ENCODE results near the gene IL22. TPM values are rescaled to one million over a fixed set of nuclear protein-coding genes. Genes with fewer than 3 reads are reported as not detected.
A peak's percentile ranks its signal among the peaks of the same experiment; 100 is the strongest.

Gene IL22
- total and polyA plus RNA-seq, 8 donors, result 0.15 TPM; not detected in 7

GRCh38 chr12:68292151-68292943, 38.9 kb upstream of the IL22 start:
- WGBS, 5 donors, result 81 to 90% (median 87%) methylated on average over 9 of the region's 9 CpGs
- intact Hi-C loops (cut with DNase I; ENCODE audit: low total_unique reads), result no loop called here
- peaks cover 0 to 13% (median 8%) of the 10 kb centered on the region in 4 donors for H3K36me3 ChIP-seq
- H3K27ac ChIP-seq, result no peak overlapping the region
- DNase-seq, result peak in 1 of 2 donors; percentile 12
- TF ChIP-seq EP300 (IDR thresholded peaks at IDR 0.05) (no peak), CTCF (IDR thresholded peaks at IDR 0.05) (no peak), POLR2A (IDR thresholded peaks at IDR 0.05) (no peak), POLR2AphosphoS5 (IDR thresholded peaks at IDR 0.05) (no peak)
- H3K4me1 ChIP-seq, result peaks cover 0 to 9% (median 3%) of the 10 kb centered on the region in 4 donors
- H3K4me3 ChIP-seq, result no peak overlapping the region
- no peaks in the 10 kb centered on the region for H3K9me3 ChIP-seq
- no peaks in the 10 kb centered on the region for H3K27me3 ChIP-seq

DNA sequence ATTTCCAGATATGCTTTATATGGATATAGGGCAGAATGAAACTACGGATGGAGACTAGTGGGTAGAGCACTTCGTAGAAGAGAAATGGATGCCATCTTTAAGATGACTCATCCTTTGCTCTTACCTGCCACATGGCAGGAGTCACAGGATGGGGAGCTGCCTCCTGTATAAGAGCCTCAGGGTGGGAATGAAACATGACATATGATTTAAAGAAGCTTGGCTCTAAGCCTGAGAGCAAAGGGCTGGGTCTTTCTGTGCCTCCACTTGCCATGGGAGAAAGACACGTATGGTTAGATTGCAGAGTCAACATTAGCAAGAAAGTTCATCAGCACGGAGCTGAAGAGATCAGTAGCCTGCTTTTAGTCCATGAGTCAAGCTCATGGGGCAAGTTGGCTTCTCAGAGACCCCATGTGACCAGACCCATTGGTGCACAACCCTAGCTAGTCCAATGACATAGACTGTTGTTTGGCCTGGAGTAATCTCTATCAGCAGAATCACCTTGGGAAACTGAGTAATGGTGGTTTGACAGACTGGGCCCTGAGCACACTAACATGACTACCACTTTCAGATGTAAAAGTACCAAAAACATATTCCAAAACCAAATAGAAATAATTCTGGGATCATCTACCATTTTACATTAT, 38.1 kb upstream of the IL22 start:
- H3K27me3 ChIP-seq, result no peaks in the 10 kb centered on the region
- 85 to 94% (median 91%) methylated on average over 4 of the region's 4 CpGs for WGBS, 5 donors
- peaks cover 0 to 12% (median 7%) of the 10 kb centered on the region in 4 donors for H3K36me3 ChIP-seq
- no peaks in the 10 kb centered on the region for H3K9me3 ChIP-seq
- TF ChIP-seq POLR2A (IDR thresholded peaks at IDR 0.05) (no peak), EP300 (IDR thresholded peaks at IDR 0.05) (no peak), CTCF (IDR thresholded peaks at IDR 0.05) (no peak), POLR2AphosphoS5 (IDR thresholded peaks at IDR 0.05) (no peak)
- H3K4me1 ChIP-seq, result peaks cover 0 to 9% (median 3%) of the 10 kb centered on the region in 4 donors
- H3K27ac ChIP-seq, result no peak overlapping the region
- no peak overlapping the region for H3K4me3 ChIP-seq
- no peak for DNase-seq
- intact Hi-C loops (cut with DNase I; ENCODE audit: low total_unique reads), result no loop called here

- WGBS, 5 donors, result 58 to 70% (median 64%) methylated on average over 6 of the region's 6 CpGs
- no peak for DNase-seq
- no peaks in the 10 kb centered on the region for H3K9me3 ChIP-seq
- intact Hi-C loops (cut with DNase I; ENCODE audit: low total_unique reads), result no loop called here
- TF ChIP-seq POLR2AphosphoS5 (IDR thresholded peaks at IDR 0.05) (no peak), CTCF (IDR thresholded peaks at IDR 0.05) (no peak), EP300 (IDR thresholded peaks at IDR 0.05) (no peak), POLR2A (IDR thresholded peaks at IDR 0.05) (no peak)
- no peaks in the 10 kb centered on the region for H3K27me3 ChIP-seq
- H3K4me1 ChIP-seq, result peaks cover 0 to 9% (median 3%) of the 10 kb centered on the region in 4 donors
- H3K27ac ChIP-seq, result no peak overlapping the region
- no peak overlapping the region for H3K4me3 ChIP-seq
- peaks cover 0 to 6% (median 0%) of the 10 kb centered on the region in 4 donors for H3K36me3 ChIP-seq
Observed at GRCh38 chr12:68290126-68290525, 36.7 kb upstream of the IL22 start.

- H3K4me3 ChIP-seq, result no peak overlapping the region
- H3K27ac ChIP-seq, result no peak overlapping the region
- H3K27me3 ChIP-seq, result no peaks in the 10 kb centered on the region
- 57 to 81% (median 78%) methylated on average over 5 of the region's 5 CpGs for WGBS, 5 donors
- DNase-seq, result no peak
- intact Hi-C loops (cut with DNase I; ENCODE audit: low total_unique reads), result no loop called here
- no peaks in the 10 kb centered on the region for H3K9me3 ChIP-seq
- TF ChIP-seq POLR2A (IDR thresholded peaks at IDR 0.05), result no peak
- no peak for TF ChIP-seq CTCF (IDR thresholded peaks at IDR 0.05)
- no peak for TF ChIP-seq POLR2AphosphoS5 (IDR thresholded peaks at IDR 0.05)
- no peak for TF ChIP-seq EP300 (IDR thresholded peaks at IDR 0.05)
- H3K4me1 ChIP-seq, result no peaks in the 10 kb centered on the region
- no peaks in the 10 kb centered on the region for H3K36me3 ChIP-seq
Observed at GRCh38 chr12:68287106-68287505, 33.7 kb upstream of the IL22 start.

Data from stomach (tissue), 9 donors.